ENCODE measurements around the gene KAT6B. TPM values are rescaled to one million over a fixed set of nuclear protein-coding genes. Genes with fewer than 3 reads are reported as not detected.

The KAT6B gene
- 28.4 and 37.9 TPM in 2 replicates for total RNA-seq

DNA sequence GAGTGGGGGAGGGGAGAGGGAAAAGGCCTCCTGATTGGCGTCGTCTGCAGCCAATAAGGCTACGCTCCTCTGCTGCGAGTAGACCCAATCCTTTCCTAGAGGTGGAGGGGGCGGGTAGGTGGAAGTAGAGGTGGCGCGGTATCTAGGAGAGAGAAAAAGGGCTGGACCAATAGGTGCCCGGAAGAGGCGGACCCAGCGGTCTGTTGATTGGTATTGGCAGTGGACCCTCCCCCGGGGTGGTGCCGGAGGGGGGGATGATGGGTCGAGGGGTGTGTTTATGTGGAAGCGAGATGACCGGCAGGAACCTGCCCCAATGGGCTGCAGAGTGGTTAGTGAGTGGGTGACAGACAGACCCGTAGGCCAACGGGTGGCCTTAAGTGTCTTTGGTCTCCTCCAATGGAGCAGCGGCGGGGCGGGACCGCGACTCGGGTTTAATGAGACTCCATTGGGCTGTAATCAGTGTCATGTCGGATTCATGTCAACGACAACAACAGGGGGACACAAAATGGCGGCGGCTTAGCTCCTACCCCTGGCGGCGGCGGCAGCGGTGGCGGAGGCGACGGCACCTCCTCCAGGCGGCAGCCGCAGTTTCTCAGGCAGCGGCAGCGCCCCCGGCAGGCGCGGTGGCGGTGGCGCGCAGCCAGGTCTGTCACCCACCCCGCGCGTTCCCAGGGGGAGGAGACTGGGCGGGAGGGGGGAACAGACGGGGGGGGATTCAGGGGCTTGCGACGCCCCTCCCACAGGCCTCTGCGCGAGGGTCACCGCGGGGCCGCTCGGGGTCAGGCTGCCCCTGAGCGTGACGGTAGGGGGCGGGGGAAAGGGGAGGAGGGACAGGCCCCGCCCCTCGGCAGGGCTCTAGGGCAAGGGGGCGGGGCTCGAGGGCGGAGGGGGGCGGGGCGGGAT, at the start of gene KAT6B:
KAT6B (plus strand) TSS at position 459 of the 903 bp plus-strand sequence. CDS start 16,258 bp downstream, outside the sequence.

